Cardiac atrium fibroblast (primary cell): ENCODE results near the gene ROPN1L. TPM values are rescaled to one million over a fixed set of nuclear protein-coding genes. Genes with fewer than 3 reads are reported as not detected.

ENCODE experiments used
- total RNA-seq: library from RNA; depleted of rRNA; stranded (reverse); fragments of >200 nt; gene quantifications from 2 replicates; pipeline ENCODE4 v1.2.3, GENCODE V29; 2015

ROPN1L gene
- total RNA-seq = 0.32 TPM in 1 of 2 replicates, not detected in the other

GRCh38 chr5:10441083-10441991 lies at the start of gene ROPN1L:
ROPN1L (plus strand) TSS chr5:10441879; CDS start chr5:10442168, 289 bp downstream.

Other genes with a start within 250 kb of the ROPN1L start
- 17.3 and 26.7 TPM in 2 replicates for gene ATPSCKMT, start 192.0 kb upstream of the ROPN1L start, total RNA-seq
- 282 and 354 TPM in 2 replicates for gene CCT5, start 191.6 kb upstream of the ROPN1L start, total RNA-seq
- 2.5 and 6.0 TPM in 2 replicates for gene CMBL, start 134.0 kb upstream of the ROPN1L start, total RNA-seq
- 24.6 and 30.9 TPM in 2 replicates for gene MARCHF6, start 88.2 kb upstream of the ROPN1L start, total RNA-seq
- 3.8 and 4.4 TPM in 2 replicates for gene ANKRD33B, start 122.2 kb downstream of the ROPN1L start, total RNA-seq